NB4 (cell line): ENCODE data around the gene CDKAL1.

Experiments used
- DNase-seq: peaks from one replicate; pipeline ENCODE4 v3.0.0; 2010; ENCODE audit warnings: low read depth
- H3K4me3 ChIP-seq: one replicate; pipeline ENCODE4 v1.5.1; 2011; ENCODE audit warnings: mild to moderate bottlenecking, low read depth, low read length, moderate library complexity
- MYC ChIP-seq: IDR thresholded peaks from 2 replicates; pipeline ENCODE4 v1.6.1; 2011; ENCODE audit warnings: low read depth, low read length
- POLR2A ChIP-seq: IDR thresholded peaks from 2 replicates; pipeline ENCODE4 v1.6.1; 2011; ENCODE audit warnings: mild to moderate bottlenecking; ENCODE audit not compliant: insufficient read length; ENCODE audit errors: extremely low read depth
- TF ChIP-seq, protein P1 (sequence below): IDR thresholded peaks from one replicate; pipeline ENCODE4 v1.5.1; 2012; ENCODE audit warnings: low read depth, low read length
- TF ChIP-seq, protein P2 (sequence below): IDR thresholded peaks from 2 replicates; pipeline ENCODE4 v1.6.1; 2011; ENCODE audit warnings: low read depth, low read length

Gene CDKAL1

DNA sequence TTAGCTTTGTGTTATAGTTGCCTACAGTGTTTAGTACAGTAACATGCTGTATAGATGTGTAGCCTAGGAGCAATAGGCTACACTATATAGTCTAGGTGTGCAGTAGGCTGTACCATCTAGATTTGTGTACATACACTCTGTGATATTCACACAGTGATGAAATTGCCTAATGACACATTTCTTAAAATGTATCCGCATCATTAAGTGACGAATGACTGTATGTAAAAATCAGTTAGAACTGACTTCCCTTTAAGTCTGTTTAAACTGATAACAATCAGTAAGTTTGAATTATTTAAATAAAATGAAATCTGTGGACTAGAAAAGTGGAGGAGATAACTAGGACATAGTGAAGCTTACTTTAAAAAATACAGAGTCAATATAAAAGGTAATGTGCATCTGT is 176.1 kb downstream of the CDKAL1 start:
- no peak for DNase-seq
- no peak for TF ChIP-seq MYC
- TF ChIP-seq, protein P1, sequence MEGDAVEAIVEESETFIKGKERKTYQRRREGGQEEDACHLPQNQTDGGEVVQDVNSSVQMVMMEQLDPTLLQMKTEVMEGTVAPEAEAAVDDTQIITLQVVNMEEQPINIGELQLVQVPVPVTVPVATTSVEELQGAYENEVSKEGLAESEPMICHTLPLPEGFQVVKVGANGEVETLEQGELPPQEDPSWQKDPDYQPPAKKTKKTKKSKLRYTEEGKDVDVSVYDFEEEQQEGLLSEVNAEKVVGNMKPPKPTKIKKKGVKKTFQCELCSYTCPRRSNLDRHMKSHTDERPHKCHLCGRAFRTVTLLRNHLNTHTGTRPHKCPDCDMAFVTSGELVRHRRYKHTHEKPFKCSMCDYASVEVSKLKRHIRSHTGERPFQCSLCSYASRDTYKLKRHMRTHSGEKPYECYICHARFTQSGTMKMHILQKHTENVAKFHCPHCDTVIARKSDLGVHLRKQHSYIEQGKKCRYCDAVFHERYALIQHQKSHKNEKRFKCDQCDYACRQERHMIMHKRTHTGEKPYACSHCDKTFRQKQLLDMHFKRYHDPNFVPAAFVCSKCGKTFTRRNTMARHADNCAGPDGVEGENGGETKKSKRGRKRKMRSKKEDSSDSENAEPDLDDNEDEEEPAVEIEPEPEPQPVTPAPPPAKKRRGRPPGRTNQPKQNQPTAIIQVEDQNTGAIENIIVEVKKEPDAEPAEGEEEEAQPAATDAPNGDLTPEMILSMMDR, result no peak
- TF ChIP-seq, protein P2, sequence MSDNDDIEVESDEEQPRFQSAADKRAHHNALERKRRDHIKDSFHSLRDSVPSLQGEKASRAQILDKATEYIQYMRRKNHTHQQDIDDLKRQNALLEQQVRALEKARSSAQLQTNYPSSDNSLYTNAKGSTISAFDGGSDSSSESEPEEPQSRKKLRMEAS, result no peak
- no peak for TF ChIP-seq POLR2A
- H3K4me3 ChIP-seq, result no peak overlapping the region

DNA sequence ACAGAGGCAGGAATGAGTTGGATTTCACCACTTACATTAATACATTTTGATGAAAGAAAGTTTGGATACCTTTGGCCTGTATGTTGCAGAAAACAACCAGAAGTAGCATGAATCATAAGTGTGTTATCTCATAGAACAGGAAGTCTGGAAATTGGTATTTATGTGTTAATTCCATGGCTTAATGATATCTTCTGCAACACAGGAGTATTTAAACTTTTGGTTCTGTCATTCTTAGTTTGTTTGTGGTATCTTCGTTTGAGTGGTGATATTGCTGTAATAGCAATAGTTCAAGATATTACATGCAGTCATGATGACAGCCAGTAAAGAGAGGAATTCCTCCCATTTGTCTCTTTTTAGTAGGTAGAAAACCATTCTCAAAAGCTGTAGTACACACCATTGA is 177.3 kb downstream of the CDKAL1 start:
- no peak overlapping the region for H3K4me3 ChIP-seq
- no peak for DNase-seq
- TF ChIP-seq, protein P1, result no peak

DNA sequence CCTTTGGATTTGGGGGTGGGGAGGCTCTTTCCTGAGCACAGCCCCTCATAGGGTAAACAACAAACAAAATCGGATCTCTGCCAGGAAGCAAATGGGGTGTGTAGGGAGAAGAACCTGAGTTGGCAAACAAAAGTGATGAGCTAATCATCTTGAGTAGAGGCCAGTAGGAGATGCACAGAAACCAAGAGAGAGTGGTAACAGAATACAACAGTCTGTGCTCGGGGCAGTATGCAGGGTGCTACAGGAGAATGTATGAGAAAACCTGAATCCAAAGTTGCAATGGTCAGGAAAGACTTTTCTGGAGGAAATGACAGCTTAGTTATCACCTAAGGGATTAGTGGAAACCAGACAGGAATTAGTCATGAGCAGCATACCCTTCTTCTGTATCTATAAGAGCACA is 177.8 kb downstream of the CDKAL1 start:
- TF ChIP-seq POLR2A (no peak), MYC (no peak)
- TF ChIP-seq, protein P2, result no peak
- TF ChIP-seq, protein P1, result no peak
- H3K4me3 ChIP-seq, result no peak overlapping the region
- DNase-seq, result no peak

DNA sequence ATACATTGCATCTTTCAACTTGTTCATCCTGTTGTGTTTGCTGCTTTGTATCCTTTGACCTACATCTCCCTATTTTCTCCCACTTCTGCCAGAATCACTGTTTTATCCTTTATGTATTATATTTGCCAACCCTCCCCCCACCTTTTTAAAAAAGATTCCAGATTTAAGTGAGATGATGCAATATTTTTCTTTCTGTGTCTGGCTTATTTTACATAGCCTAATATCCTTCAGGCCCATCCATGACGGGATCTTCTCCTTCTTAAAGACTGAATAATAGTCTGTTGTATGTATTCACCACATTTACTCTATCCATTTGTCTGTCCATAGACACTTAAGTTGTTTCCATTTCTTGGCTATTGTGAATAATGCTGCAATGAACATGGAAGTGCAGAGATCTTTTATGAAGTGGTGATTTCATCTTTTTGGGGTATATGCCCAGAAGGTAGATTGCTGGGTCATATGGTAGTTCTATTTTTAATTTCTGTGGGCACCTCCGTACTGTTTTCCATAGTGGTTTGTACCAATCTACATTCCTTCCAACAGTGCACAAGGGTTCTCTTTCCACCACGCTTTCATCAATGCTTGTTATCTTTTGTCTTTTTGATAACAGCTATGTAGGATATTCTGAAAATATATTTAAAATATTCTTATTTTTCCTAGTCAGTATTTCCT is 181.0 kb downstream of the CDKAL1 start:
- no peak for DNase-seq
- no peak for TF ChIP-seq POLR2A
- TF ChIP-seq, protein P1, result no peak
- TF ChIP-seq, protein P2, result no peak
- TF ChIP-seq MYC, result no peak
- H3K4me3 ChIP-seq, result no peak overlapping the region

DNA sequence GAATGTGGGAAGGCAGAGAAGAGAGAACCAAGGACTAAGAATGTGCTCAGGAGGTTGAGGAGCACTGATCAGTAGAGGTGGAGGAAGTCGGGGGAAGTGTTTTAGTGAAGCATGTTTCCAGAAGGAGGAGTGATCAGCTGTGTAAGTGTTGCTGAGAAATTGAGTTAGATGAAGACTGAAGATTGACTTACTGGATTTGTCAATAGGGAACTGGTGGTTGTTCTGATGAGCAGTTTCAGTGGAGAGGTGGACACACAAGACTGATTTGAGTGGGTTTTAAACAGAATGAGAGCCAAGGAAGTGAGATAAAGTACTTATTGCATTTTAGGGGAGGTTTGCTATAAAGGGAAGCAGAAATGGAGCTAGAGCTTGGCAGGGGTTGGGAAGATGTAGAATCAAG is 182.6 kb downstream of the CDKAL1 start:
- TF ChIP-seq, protein P1, result no peak
- TF ChIP-seq MYC, result no peak
- no peak for TF ChIP-seq POLR2A
- TF ChIP-seq, protein P2, result no peak
- H3K4me3 ChIP-seq, result no peak overlapping the region
- DNase-seq, result no peak

DNA sequence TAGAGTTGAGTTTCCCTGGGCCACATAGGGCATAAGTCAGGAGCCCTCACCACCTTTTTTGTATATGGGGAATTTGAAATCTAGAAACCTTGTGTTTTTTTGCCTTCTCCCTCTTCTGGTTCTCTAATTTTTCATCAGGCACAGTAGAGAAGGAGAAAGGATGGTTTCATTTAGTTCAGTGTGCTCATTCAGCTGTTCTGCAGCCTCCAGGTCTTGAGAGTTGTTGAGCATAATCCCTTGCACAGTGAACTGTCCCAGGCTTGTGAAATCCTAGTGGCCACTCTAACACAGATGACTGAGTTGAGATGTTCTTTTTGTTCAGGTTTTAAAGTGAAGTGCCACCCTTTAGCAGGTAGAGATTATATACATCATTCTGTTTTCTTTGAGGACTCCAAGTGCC is 183.5 kb downstream of the CDKAL1 start:
- H3K4me3 ChIP-seq, result no peak overlapping the region
- DNase-seq, result no peak

More for the DNA sequence above, 183.5 kb downstream of the CDKAL1 start:
- TF ChIP-seq, protein P2, result no peak
- TF ChIP-seq POLR2A (no peak), MYC (no peak)
- TF ChIP-seq, protein P1, result no peak
